ENCODE results near the gene GNL1. TPM values are rescaled to one million over a fixed set of nuclear protein-coding genes. Genes with fewer than 3 reads are reported as not detected.

GNL1 gene
- total RNA-seq, 1 experiment from 2014 or later: 34.7 TPM

DNA sequence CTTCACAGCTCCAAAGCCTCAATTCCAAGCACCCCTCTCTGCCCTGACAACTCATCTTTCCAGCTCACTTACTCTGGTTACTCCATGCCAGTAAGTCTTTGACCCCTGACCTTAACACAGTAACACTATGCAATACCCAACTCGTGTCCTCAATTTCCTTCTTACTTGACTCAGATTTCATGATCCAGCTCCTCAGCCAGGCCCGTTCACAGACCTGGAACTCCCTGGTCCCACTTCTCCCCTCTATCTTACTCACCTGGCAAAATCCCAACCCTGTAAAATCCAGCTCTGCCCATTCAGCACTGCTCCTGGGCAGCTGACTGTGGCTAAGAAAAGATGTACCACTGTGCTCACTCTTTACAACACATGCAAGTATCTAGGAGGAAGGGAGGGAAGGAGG lies 7.9 kb downstream of the GNL1 start:
- H3K27me3 ChIP-seq (ENCODE audit: low read length): no peaks in the 10 kb centered on the region
- ChIA-PET POLR2A (ENCODE audit: unreplicated experiment) (no interaction called here), CTCF (interaction anchor here (0.5 to 1.0 kb wide), 3 partner anchors 62 to 98 kb away, joined by 4 to 5 read pairs (median 5); no protein-coding TSS in a partner anchor)
- peaks cover 2% of the 10 kb centered on the region; the same call in 1 of the 2 replicates for H3K36me3 ChIP-seq (ENCODE audit: low read depth, low read length)
- H3F3A ChIP-seq (ENCODE audit: low read length, unreplicated experiment): no peaks in the 10 kb centered on the region
- H3K4me2 ChIP-seq (ENCODE audit: low read length): no peak overlapping the region
- H3K9ac ChIP-seq (ENCODE audit: low read length): no peak overlapping the region
- BruUV-seq (replicated peaks): no TSS peak
- intact Hi-C loops (cut with micrococcal nuclease): no loop called here
- DNase-seq (peak; percentile 63), ATAC-seq (peak; percentile 62)
- TF ChIP-seq EZH2 (IDR thresholded peaks at IDR 0.05; ENCODE audit: low read length, unreplicated experiment) (no peak), EZH2phosphoT487 (IDR thresholded peaks at IDR 0.05; ENCODE audit: borderline replicate concordance, low read length) (no peak)
- TF ChIP-seq, protein P1, sequence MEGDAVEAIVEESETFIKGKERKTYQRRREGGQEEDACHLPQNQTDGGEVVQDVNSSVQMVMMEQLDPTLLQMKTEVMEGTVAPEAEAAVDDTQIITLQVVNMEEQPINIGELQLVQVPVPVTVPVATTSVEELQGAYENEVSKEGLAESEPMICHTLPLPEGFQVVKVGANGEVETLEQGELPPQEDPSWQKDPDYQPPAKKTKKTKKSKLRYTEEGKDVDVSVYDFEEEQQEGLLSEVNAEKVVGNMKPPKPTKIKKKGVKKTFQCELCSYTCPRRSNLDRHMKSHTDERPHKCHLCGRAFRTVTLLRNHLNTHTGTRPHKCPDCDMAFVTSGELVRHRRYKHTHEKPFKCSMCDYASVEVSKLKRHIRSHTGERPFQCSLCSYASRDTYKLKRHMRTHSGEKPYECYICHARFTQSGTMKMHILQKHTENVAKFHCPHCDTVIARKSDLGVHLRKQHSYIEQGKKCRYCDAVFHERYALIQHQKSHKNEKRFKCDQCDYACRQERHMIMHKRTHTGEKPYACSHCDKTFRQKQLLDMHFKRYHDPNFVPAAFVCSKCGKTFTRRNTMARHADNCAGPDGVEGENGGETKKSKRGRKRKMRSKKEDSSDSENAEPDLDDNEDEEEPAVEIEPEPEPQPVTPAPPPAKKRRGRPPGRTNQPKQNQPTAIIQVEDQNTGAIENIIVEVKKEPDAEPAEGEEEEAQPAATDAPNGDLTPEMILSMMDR (conservative IDR thresholded peaks at IDR 0.05; ENCODE audit: low read depth, low read length): no peak
- no peaks in the 10 kb centered on the region for H3K9me2 ChIP-seq (replicated peaks; ENCODE audit: low read length)
- no peaks in the 10 kb centered on the region for H3K79me2 ChIP-seq (ENCODE audit: low read length)
- no peak overlapping the region for H3K4me3 ChIP-seq (ENCODE audit: low read length)
- H3K27ac ChIP-seq (ENCODE audit: low read length): no peak overlapping the region
- H4K20me1 ChIP-seq (ENCODE audit: low read length): no peaks in the 10 kb centered on the region
- H3K9me3 ChIP-seq (ENCODE audit: low read length): no peaks in the 10 kb centered on the region
- H2AFZ ChIP-seq (ENCODE audit: low read length): no peak overlapping the region
- 0 out of 2 replicates have a peak, but pooled peaks cover 4% of the 10 kb centered on the region for H3K4me1 ChIP-seq (ENCODE audit: insufficient read depth, low read length)

GRCh38 chr6:30547454-30547853 lies 8.8 kb downstream of the GNL1 start:
- H3K9ac ChIP-seq (ENCODE audit: low read length): no peak overlapping the region
- no peaks in the 10 kb centered on the region for H3K9me3 ChIP-seq (ENCODE audit: low read length)
- ATAC-seq (no peak), DNase-seq (no peak)
- no peaks in the 10 kb centered on the region for H4K20me1 ChIP-seq (ENCODE audit: low read length)
- H3K79me2 ChIP-seq (ENCODE audit: low read length): no peaks in the 10 kb centered on the region
- intact Hi-C loops (cut with micrococcal nuclease): no loop called here
- H3F3A ChIP-seq (ENCODE audit: low read length, unreplicated experiment): no peaks in the 10 kb centered on the region
- no peaks in the 10 kb centered on the region for H3K27me3 ChIP-seq (ENCODE audit: low read length)
- no peaks in the 10 kb centered on the region for H3K9me2 ChIP-seq (replicated peaks; ENCODE audit: low read length)
- peaks cover 2% of the 10 kb centered on the region; the same call in 1 of the 2 replicates for H3K36me3 ChIP-seq (ENCODE audit: low read depth, low read length)
- no peak overlapping the region for H3K27ac ChIP-seq (ENCODE audit: low read length)
- TF ChIP-seq EZH2phosphoT487 (IDR thresholded peaks at IDR 0.05; ENCODE audit: borderline replicate concordance, low read length): no peak
- no peak for TF ChIP-seq EZH2 (IDR thresholded peaks at IDR 0.05; ENCODE audit: low read length, unreplicated experiment)
- TF ChIP-seq, protein P1 (conservative IDR thresholded peaks at IDR 0.05; ENCODE audit: low read depth, low read length): no peak
- H3K4me3 ChIP-seq (ENCODE audit: low read length): no peak overlapping the region
- ChIA-PET CTCF (interaction anchor here (0.6 to 1.0 kb wide), 2 partner anchors 18 to 65 kb away, joined by 4 to 5 read pairs; no protein-coding TSS in a partner anchor), POLR2A (ENCODE audit: unreplicated experiment) (no interaction called here)
- H3K4me1 ChIP-seq (ENCODE audit: insufficient read depth, low read length): 0 out of 2 replicates have a peak, but pooled peaks cover 9% of the 10 kb centered on the region
- H2AFZ ChIP-seq (ENCODE audit: low read length): no peak overlapping the region
- no peak overlapping the region for H3K4me2 ChIP-seq (ENCODE audit: low read length)
- no TSS peak for BruUV-seq (replicated peaks)

- TF ChIP-seq EZH2 (IDR thresholded peaks at IDR 0.05; ENCODE audit: low read length, unreplicated experiment): no peak
- TF ChIP-seq, protein P1 (conservative IDR thresholded peaks at IDR 0.05; ENCODE audit: low read depth, low read length): peak; percentile 84
- CTCF ChIA-PET: interaction anchor here (0.5 to 1.7 kb wide), 15 partner anchors 10 to 186 kb away, joined by 3 to 23 read pairs (median 5); partner anchors contain the start of genes ABCF1 and PRR3
- Histone ChIP-seq H4K20me1 (ENCODE audit: low read length) (no peaks in the 10 kb centered on the region), H3K36me3 (ENCODE audit: low read depth, low read length) (0 out of 2 replicates have a peak, but pooled peaks cover 2% of the 10 kb centered on the region), H3K27ac (ENCODE audit: low read length) (no peak overlapping the region), H3K4me3 (ENCODE audit: low read length) (no peak overlapping the region), H3F3A (ENCODE audit: low read length, unreplicated experiment) (no peaks in the 10 kb centered on the region), H3K9me3 (ENCODE audit: low read length) (no peaks in the 10 kb centered on the region), H3K79me2 (ENCODE audit: low read length) (no peaks in the 10 kb centered on the region), H2AFZ (ENCODE audit: low read length) (no peak overlapping the region), H3K4me1 (ENCODE audit: insufficient read depth, low read length) (peaks cover 18% of the 10 kb centered on the region; the same call in 1 of the 2 replicates), H3K27me3 (ENCODE audit: low read length) (no peaks in the 10 kb centered on the region), H3K9me2 (replicated peaks; ENCODE audit: low read length) (no peaks in the 10 kb centered on the region), H3K9ac (ENCODE audit: low read length) (no peak overlapping the region), H3K4me2 (ENCODE audit: low read length) (no peak overlapping the region)
- POLR2A ChIA-PET (ENCODE audit: unreplicated experiment): interaction anchor here (0.6 to 0.9 kb wide), 5 partner anchors 10 to 859 kb away, joined by 4 to 16 read pairs (median 5); no protein-coding TSS in a partner anchor
- peak; percentile 74 for ATAC-seq
- peak; percentile 84 for DNase-seq
- intact Hi-C loops (cut with micrococcal nuclease): loop anchor here (1.0 to 5.0 kb wide), 2 partner anchors 61 to 178 kb away; partner anchors contain the start of gene TUBB
- TSS peak; percentile 16 for BruUV-seq (replicated peaks)
Observed at GRCh38 chr6:30544666-30545272, 11.5 kb downstream of the GNL1 start.
